Fibroblast of mammary gland (primary cell): ENCODE results near the gene ENO3.

Experiments
- DNase-seq: peaks from one replicate; pipeline ENCODE4 v3.0.0-alpha.2; 2010; ENCODE audit warnings: low read depth
- H3K4me3 ChIP-seq: 2 replicates; pipeline ENCODE4 v1.5.1; 2011; ENCODE audit warnings: low read depth, mild to moderate bottlenecking, low read length, moderate library complexity; ENCODE audit not compliant: control insufficient read depth
- CTCF ChIP-seq: conservative IDR thresholded peaks from 2 replicates; pipeline ENCODE4 v1.5.1; 2011; ENCODE audit warnings: low read depth, low read length, inconsistent platforms; ENCODE audit not compliant: control insufficient read depth, insufficient read depth

The ENO3 gene

DNA sequence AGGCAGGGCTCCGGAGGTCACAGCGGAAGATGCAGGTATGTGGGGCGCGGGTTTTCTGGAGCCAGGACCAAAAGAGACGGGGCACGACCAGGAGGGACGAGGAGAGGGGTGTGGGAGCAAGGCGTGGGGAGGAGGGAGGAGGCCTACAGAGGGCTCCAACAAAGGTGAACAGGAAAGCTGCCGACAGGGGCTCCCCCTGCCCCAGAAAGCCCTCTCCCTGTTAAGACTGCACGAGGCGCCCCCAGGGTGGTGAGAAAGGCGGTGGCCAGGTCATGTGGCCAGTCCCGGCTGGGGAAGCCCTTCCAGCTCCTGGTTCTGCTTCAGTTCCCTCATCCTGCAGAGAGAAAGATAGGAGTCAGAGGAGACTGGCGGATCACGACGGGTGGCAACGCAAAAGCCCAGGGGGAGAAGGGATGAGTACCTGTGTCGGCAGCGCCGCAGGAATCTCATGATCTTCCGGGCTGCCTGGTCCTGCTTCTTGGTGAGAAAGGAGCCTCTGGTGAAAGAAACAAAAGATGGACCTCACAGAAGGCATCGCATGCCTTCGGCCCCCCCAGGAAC is 17.6 kb downstream of the ENO3 start:
- peak overlapping the region; percentile 93 for H3K4me3 ChIP-seq
- no peak for TF ChIP-seq CTCF
- DNase-seq: no peak

GRCh38 chr17:4969047-4969550 is 18.2 kb downstream of the ENO3 start:
- H3K4me3 ChIP-seq: peak overlapping the region; percentile 93
- DNase-seq: peak; percentile 96
- no peak for TF ChIP-seq CTCF

GRCh38 chr17:4969551-4970173 is 18.7 kb downstream of the ENO3 start:
- H3K4me3 ChIP-seq: no peak overlapping the region
- TF ChIP-seq CTCF: no peak
- peak; percentile 53 for DNase-seq

- no peak for TF ChIP-seq CTCF
- DNase-seq: no peak
- no peak overlapping the region for H3K4me3 ChIP-seq
Measured at GRCh38 chr17:4970273-4970672, 19.4 kb downstream of the ENO3 start.

DNA sequence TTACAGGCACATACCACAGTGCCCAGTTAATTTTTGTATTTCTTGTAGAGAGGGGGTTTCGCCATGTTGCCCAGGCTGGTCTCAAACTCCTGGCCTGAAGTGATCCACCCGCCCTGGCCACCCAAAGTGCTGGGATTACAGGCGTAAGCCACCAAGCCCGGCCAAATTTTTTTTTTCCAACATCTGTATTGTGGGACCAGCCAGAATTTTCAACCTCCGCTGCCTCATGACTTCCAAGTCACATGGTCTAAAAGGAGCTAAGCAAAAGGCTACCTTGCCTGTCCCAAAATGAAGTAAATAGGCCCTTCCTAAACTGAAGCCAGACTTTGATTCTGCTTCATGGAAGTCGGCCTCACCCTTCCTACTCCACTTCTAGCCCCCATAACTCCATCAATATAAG is 20.9 kb downstream of the ENO3 start:
- TF ChIP-seq CTCF: no peak
- no peak overlapping the region for H3K4me3 ChIP-seq
- no peak for DNase-seq

DNA sequence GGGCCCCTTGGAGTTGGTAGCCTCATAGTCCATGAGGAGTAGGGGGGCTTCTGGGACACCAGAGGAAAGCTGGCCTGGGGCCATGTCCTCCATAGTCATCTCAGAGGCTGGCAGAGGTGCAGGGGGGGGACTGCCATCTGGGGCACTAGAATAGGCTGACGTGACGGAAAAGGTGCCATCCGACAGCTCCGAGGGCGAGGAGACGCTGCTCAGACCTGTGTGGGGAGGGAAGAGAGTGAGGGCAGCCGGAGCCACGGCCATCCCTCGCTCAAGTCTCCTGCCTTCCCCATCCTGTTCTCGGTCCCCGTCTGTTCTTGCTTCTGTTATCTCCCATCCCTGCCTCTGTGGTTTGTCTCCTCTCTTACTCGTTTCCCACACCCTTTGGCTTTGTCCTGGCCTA is 21.4 kb downstream of the ENO3 start:
- no peak for TF ChIP-seq CTCF
- no peak overlapping the region for H3K4me3 ChIP-seq
- no peak for DNase-seq

- no peak overlapping the region for H3K4me3 ChIP-seq
- DNase-seq: no peak
- TF ChIP-seq CTCF: no peak
Measured at GRCh38 chr17:4972752-4973151, 21.8 kb downstream of the ENO3 start.
